ENCODE measurements around the gene TLR7.

The TLR7 gene

DNA sequence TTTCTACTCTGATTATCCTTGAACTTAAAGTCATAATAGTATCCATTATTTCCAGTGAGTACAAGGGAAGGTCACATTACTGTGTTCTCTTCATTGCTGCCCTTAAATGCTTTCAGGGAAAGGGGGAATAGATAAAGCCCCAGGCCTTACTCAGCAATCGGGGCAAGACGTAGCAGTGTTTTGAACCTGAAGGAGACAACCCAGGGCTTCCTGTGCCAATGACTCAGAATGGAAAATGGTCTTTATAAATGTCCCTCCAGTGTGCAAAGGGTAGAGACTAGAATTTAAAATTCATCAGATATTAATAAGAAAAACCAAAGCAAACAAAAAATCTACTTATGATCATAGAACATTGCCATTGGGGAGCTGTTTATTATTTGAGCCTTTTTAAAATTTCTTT is 63.3 kb downstream of the TLR7 start:
- Mint-ChIP-seq H3K9me3 (peaks cover under 1% of the 10 kb centered on the region), H3K4me1 (ENCODE audit: low read depth) (peaks cover 2% of the 10 kb centered on the region), H3K27me3 (ENCODE audit: low read depth) (peaks cover under 1% of the 10 kb centered on the region), H3K36me3 (ENCODE audit: low read depth) (no peaks in the 10 kb centered on the region), H3K27ac (no peak overlapping the region), H3K4me3 (no peak overlapping the region)

DNA sequence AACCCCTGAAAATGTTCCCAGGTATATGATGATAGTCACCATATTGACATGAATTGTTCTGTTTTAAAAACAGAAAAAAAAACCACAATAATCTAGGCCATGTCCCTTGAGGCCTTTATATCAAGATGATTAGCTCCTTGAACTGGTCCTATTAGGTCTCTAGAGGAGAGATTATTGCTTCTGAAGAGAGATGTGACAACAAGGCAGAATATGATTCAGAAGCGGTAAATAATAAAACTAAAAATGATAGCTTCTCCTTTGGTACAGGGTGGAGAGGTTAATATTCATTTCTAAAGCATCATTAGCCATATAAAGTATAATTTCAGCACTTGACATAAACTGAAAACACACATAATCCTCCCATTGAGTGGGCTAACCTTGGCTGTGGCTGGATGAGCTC is 65.4 kb downstream of the TLR7 start:
- peaks cover 2% of the 10 kb centered on the region for H3K4me1 Mint-ChIP-seq (ENCODE audit: low read depth)
- H3K36me3 Mint-ChIP-seq (ENCODE audit: low read depth) = no peaks in the 10 kb centered on the region
- H3K4me3 Mint-ChIP-seq = no peak overlapping the region
- H3K27me3 Mint-ChIP-seq (ENCODE audit: low read depth) = no peaks in the 10 kb centered on the region
- H3K9me3 Mint-ChIP-seq = no peaks in the 10 kb centered on the region
- no peak overlapping the region for H3K27ac Mint-ChIP-seq

DNA sequence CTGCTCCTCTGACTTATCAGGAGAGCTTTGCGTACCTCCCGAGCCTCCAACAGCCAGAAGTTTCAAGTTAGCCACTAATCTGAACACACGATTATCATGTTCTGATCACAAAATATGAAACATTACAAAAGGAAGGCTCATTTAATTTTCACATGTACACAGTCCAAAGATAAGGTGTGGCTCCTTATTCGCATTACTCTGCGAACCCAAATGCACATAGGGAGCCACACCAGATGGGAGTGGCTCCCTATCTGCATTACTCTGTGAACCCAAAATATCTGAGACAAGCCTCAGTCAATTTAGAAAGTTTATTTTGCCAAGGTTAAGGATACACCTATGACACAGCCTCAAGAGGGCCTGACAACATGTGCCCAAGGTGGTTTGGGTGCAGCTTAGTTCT is 68.0 kb downstream of the TLR7 start:
- Mint-ChIP-seq H3K36me3 (ENCODE audit: low read depth) (no peaks in the 10 kb centered on the region), H3K9me3 (no peaks in the 10 kb centered on the region), H3K4me3 (no peak overlapping the region), H3K27ac (no peak overlapping the region), H3K27me3 (ENCODE audit: low read depth) (peaks cover 3% of the 10 kb centered on the region), H3K4me1 (ENCODE audit: low read depth) (peaks cover 2% of the 10 kb centered on the region)

- Mint-ChIP-seq H3K4me3 (no peak overlapping the region), H3K27ac (no peak overlapping the region), H3K36me3 (ENCODE audit: low read depth) (no peaks in the 10 kb centered on the region), H3K4me1 (ENCODE audit: low read depth) (peaks cover 2% of the 10 kb centered on the region), H3K27me3 (ENCODE audit: low read depth) (peaks cover 10% of the 10 kb centered on the region), H3K9me3 (no peaks in the 10 kb centered on the region)
Observed at GRCh38 chrX:12936947-12937346, 70.1 kb downstream of the TLR7 start.
